AG04450 (cell line): ENCODE measurements around the gene TRIAP1. TPM values are rescaled to one million over a fixed set of nuclear protein-coding genes. Genes with fewer than 3 reads are reported as not detected.
"Not testable (repeated sequence)": the region's sequence is repeated elsewhere in the genome, so short reads cannot be mapped to it uniquely, and the experiment has no call there.

Experiments used
- CTCF ChIA-PET: fragments of 300-600, 350-600 bp; formaldehyde crosslinking; extraction: SDS; loops from one replicate; lab custom pipeline; 2022; ENCODE audit warnings: antibody characterized with exemption, inconsistent platforms; lab: Charles Lee
- POLR2A ChIA-PET: fragments of 350-600 bp; formaldehyde crosslinking; extraction: SDS; loops from one replicate; lab custom pipeline; 2021; ENCODE audit warnings: antibody characterized with exemption, inconsistent platforms; lab: Yijun Ruan, JAX
- DNase-seq: peaks from one replicate; pipeline ENCODE4 v3.0.0-alpha.2; 2011; ENCODE audit warnings: low read depth, low spot score
- H3K27ac ChIP-seq: one replicate; pipeline ENCODE4 v1.5.1; 2012; ENCODE audit warnings: low read depth, low read length, control low read depth
- H3K27me3 ChIP-seq: one replicate; pipeline ENCODE4 v1.6.0; 2012; ENCODE audit warnings: low read length; ENCODE audit not compliant: control insufficient read depth, insufficient read depth
- H3K4me3 ChIP-seq: 2 replicates; pipeline ENCODE4 v1.5.1; 2011; ENCODE audit warnings: mild to moderate bottlenecking, low read depth, low read length, control low read depth
- H3K9me3 ChIP-seq: 2 replicates; pipeline ENCODE4 v1.5.1; 2012; ENCODE audit warnings: low read length; ENCODE audit not compliant: control insufficient read depth, insufficient read depth
- CTCF ChIP-seq: IDR thresholded peaks from 2 replicates; pipeline ENCODE4 v1.5.1; 2011; ENCODE audit warnings: low read depth, low read length, control low read depth, inconsistent platforms
- polyA plus RNA-seq: library from polyadenylated mRNA; depleted of rRNA; stranded (reverse); fragments of >200 nt; gene quantifications from 2 replicates; pipeline ENCODE4 v1.2.3, GENCODE V29; 2011

The TRIAP1 gene
- polyA plus RNA-seq, 1 experiment: 70.7 TPM

DNA sequence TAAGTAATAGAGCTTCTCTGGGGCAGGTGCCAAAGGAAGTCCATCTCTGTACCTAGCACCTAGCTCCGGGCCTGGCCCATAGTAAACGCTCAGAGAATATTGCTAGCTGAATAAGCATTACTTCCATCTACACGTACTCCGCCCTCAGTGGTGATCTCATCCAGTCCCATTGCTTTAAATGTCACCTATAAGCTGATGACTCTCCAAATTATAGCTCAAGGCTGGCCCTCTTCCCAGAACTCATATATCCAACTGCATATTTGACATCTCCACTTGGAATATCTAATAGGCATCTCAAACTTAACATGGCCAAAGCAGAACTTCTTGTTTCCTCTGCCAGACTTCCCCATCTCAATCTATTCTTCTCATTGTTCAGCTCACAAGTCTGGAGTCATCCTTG, 42.8 kb upstream of the TRIAP1 start:
- no peak overlapping the region for H3K27ac ChIP-seq
- H3K9me3 ChIP-seq: no peaks in the 10 kb centered on the region
- TF ChIP-seq CTCF: no peak
- no peaks in the 10 kb centered on the region for H3K27me3 ChIP-seq
- ChIA-PET POLR2A (no interaction called here), CTCF (interaction anchor here (1.3 to 1.5 kb wide), 2 partner anchors 19 to 20 kb away, joined by 4 to 5 read pairs; no protein-coding TSS in a partner anchor)
- DNase-seq: no peak
- no peak overlapping the region for H3K4me3 ChIP-seq

DNA sequence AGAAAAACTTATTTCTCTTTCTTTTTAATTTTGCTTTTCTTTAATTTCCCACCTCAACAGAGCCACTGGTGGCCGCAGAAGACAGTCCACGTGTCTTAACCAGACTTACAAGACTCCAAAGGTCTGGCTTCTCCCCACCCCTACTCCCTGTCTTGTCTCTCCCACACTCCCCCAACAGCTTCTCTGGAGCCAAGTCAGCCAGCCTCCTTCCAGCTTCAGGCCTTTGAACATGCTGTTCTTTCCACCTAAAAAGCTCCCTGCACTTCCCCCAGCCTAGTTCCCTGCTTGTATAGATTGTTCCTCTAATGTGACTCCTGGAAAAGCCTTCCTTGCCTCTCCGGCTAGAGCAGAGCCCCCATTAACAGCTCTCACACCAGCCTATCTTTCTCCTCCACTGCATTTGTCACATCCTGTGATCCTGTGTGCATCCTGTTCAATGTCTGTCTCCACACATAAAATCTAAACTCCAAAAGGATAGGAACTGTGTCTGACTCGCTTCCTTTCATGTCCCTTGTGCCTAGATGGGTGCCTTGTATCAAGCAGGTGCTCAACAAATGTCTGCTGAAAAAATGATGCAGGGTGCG, 42.0 kb upstream of the TRIAP1 start:
- no peaks in the 10 kb centered on the region for H3K27me3 ChIP-seq
- H3K9me3 ChIP-seq: no peaks in the 10 kb centered on the region
- H3K27ac ChIP-seq: no peak overlapping the region
- ChIA-PET POLR2A (no interaction called here), CTCF (interaction anchor here (1.3 to 1.5 kb wide), 2 partner anchors 18 to 19 kb away, joined by 4 to 5 read pairs; no protein-coding TSS in a partner anchor)
- H3K4me3 ChIP-seq: no peak overlapping the region
- no peak for DNase-seq
- TF ChIP-seq CTCF: no peak

GRCh38 chr12:120487552-120487951, 41.4 kb upstream of the TRIAP1 start:
- H3K27me3 ChIP-seq, DNase-seq, H3K4me3 ChIP-seq, POLR2A ChIA-PET, H3K27ac ChIP-seq, H3K9me3 ChIP-seq: not testable (repeated sequence)
- CTCF ChIA-PET: interaction anchor here (1.3 kb wide), 1 partner anchor 19 kb away, joined by 4 read pairs; no protein-coding TSS in a partner anchor

DNA sequence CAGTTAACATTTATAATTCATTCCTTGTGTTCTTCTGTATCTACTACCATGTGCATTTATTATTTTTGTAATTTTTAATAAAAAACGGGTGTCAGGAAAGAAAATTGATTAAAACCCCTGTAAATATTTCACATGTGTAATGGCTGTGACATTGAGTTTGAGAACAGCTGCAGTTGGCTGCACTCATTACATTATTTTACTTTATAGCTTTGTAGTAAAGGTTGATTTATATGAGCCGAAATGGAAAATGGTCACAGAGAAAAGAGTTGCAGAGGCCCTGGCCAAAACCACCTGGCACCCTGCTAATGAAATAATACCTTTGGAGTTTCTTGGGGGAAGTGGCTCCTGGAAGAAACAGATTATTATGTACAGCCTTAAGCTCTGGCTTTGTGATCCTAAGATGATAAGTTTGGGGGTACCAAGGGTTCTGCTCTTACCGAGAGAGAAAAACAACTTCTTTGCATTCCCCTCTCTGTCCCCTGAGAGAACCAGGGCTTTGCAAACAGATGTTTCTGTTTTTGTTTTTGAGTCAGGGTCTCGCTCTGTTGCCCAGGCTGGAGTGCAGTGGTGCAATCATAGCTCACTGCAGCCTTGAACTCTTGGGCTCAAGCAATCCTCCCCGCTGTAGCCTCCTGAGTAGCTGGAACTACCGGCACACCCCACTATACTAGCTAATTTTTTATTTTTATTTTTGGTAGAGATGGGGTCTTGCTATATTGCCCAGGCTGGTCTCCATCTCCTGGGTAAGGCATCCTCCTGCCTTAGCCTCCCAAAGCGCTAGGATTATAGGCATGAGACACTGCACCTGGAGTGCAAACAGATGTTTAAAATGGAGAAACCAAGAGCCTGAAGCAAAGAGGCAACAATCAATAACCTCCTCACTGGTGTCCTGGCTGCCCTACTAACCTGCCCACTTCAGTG, 40.0 kb upstream of the TRIAP1 start:
- Histone ChIP-seq H3K9me3 (no peaks in the 10 kb centered on the region), H3K27me3 (no peaks in the 10 kb centered on the region), H3K4me3 (no peak overlapping the region), H3K27ac (no peak overlapping the region)
- no peak for DNase-seq
- POLR2A ChIA-PET: interaction anchor here (1.0 kb wide), 1 partner anchor 10 kb away, joined by 7 read pairs; no protein-coding TSS in a partner anchor
- CTCF ChIA-PET: interaction anchor here (0.5 kb wide), 1 partner anchor 10 kb away, joined by 4 read pairs; the partner anchor contains the start of gene DYNLL1
- no peak for TF ChIP-seq CTCF

DNA sequence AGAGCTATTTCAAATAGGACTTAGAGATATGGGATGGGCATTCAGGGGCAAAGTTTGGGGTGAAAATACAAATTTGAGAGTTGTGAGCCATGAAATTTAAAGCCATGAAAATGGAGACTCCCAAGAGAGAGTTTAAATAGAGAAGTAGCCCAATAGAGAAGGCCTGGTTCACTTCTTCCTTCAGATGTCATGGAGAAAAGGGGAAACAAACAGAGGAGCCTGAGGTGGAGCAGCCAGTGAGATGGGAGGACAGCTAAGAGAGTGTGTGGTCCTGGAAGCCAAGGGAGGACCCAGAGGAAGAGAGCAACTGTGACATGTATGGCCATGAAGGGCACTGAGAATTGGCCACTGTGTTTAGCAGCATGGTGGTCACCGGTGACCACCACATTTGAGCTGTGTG, 37.4 kb upstream of the TRIAP1 start:
- Histone ChIP-seq H3K27ac (no peak overlapping the region), H3K27me3 (no peaks in the 10 kb centered on the region), H3K9me3 (no peaks in the 10 kb centered on the region), H3K4me3 (no peak overlapping the region)
- no peak for DNase-seq
- no peak for TF ChIP-seq CTCF
- CTCF ChIA-PET: interaction anchor here (1.1 kb wide), 1 partner anchor 13 kb away, joined by 5 read pairs; no protein-coding TSS in a partner anchor
- POLR2A ChIA-PET: interaction anchor here (1.2 kb wide), 1 partner anchor 12 kb away, joined by 4 read pairs; the partner anchor contains the start of gene DYNLL1
